WERI-Rb-1 (cell line): ENCODE data around the gene IMP3.
"Not testable (repeated sequence)": the region's sequence is repeated elsewhere in the genome, so short reads cannot be mapped to it uniquely, and the experiment has no call there.

ENCODE experiments used
- DNase-seq: peaks from one replicate; pipeline ENCODE4 v3.0.0-alpha.2; 2020
- H3K27ac ChIP-seq: fragments of 250-450 bp; sonication (Bioruptor Pico); 2 replicates; pipeline ENCODE4 v1.5.1; 2020; ENCODE audit warnings: mild to moderate bottlenecking, moderate library complexity
- H3K27me3 ChIP-seq: fragments of 250-450 bp; sonication (Bioruptor Pico); 2 replicates; pipeline ENCODE4 v1.5.1; 2021; ENCODE audit warnings: mild to moderate bottlenecking, low read depth, moderate library complexity; ENCODE audit not compliant: insufficient read depth, severe bottlenecking
- H3K36me3 ChIP-seq: fragments of 250-450 bp; sonication (Bioruptor Pico); 2 replicates; pipeline ENCODE4 v1.5.1; 2020; ENCODE audit warnings: mild to moderate bottlenecking, moderate library complexity
- H3K4me3 ChIP-seq: 2 replicates; pipeline ENCODE4 v1.5.1; 2011; ENCODE audit warnings: low read depth, mild to moderate bottlenecking, control low read depth, low read length
- H3K9me3 ChIP-seq: fragments of 250-450 bp; sonication (Bioruptor Pico); 2 replicates; pipeline ENCODE4 v1.5.1; 2021; ENCODE audit warnings: mild to moderate bottlenecking, moderate library complexity; ENCODE audit not compliant: severe bottlenecking
- TF ChIP-seq, protein P1 (sequence below): IDR thresholded peaks from 2 replicates; pipeline ENCODE4 v1.5.1; 2011; ENCODE audit warnings: low read depth, mild to moderate bottlenecking, control low read depth, inconsistent platforms, low read length

The IMP3 gene

GRCh38 chr15:75685195-75685594 is 45.2 kb upstream of the IMP3 start:
- no peaks in the 10 kb centered on the region for H3K27me3 ChIP-seq
- H3K27ac ChIP-seq: no peak overlapping the region
- no peak overlapping the region for H3K4me3 ChIP-seq
- TF ChIP-seq, protein P1, sequence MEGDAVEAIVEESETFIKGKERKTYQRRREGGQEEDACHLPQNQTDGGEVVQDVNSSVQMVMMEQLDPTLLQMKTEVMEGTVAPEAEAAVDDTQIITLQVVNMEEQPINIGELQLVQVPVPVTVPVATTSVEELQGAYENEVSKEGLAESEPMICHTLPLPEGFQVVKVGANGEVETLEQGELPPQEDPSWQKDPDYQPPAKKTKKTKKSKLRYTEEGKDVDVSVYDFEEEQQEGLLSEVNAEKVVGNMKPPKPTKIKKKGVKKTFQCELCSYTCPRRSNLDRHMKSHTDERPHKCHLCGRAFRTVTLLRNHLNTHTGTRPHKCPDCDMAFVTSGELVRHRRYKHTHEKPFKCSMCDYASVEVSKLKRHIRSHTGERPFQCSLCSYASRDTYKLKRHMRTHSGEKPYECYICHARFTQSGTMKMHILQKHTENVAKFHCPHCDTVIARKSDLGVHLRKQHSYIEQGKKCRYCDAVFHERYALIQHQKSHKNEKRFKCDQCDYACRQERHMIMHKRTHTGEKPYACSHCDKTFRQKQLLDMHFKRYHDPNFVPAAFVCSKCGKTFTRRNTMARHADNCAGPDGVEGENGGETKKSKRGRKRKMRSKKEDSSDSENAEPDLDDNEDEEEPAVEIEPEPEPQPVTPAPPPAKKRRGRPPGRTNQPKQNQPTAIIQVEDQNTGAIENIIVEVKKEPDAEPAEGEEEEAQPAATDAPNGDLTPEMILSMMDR: no peak
- peaks cover 67% of the 10 kb centered on the region for H3K36me3 ChIP-seq
- H3K9me3 ChIP-seq: no peaks in the 10 kb centered on the region
- no peak for DNase-seq

DNA sequence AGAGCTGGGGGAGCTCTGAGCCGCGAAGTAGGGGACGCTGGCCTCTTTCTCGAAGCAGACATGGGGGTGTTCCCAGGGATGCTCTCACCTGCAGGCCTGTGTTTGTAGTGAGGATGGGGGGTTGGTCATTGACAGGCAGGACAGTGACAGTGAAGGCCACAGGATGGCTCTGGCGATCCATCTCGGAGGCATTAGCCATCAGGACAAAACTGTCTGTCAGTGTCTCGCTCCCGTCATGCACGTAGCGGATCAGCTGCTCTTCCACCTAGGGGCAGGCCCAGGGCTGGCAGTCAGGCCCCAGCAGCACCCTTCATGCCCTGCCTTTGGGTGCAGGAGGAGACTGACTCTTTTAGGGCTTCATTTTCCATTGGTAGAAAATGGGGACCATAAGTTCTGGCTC is 44.6 kb upstream of the IMP3 start:
- TF ChIP-seq, protein P1: no peak
- H3K9me3 ChIP-seq: no peaks in the 10 kb centered on the region
- no peak for DNase-seq

DNA sequence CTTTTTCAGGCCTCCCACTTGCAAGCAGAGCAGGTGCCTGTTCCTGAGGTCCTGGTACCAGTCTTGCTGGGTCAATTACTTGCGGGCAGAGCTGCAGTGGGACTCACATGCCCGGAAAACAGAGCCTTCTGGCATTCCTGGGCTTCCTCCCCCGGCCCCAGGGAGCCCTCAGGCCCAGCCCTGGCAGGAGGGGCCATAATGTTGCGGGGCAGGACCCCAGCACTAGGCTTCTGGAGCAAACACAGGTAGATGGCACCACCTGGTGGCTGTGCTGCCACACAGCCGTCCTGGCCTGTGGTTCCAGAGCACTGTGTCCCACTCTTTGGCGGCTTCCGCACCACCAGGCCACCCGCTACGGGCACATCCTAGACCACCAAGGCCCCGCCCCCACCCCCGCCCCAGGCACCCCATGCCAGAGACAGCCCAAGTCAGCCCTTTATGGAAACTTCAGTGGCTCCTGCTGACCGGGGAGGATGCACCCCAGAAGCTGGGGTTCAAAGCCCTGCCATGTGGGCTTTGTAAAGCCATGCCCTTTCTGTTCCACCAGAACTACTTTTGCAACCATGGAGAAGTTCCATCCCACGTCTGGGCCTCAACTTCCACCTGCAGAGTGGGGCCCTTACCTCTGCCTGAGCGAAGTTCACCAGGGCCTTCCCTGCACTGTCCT is 43.8 kb upstream of the IMP3 start:
- not testable (repeated sequence) for H3K9me3 ChIP-seq, H3K4me3 ChIP-seq, H3K27me3 ChIP-seq, H3K27ac ChIP-seq
- TF ChIP-seq, protein P1: peak; percentile 85
- peaks cover 73% of the 10 kb centered on the region for H3K36me3 ChIP-seq
- DNase-seq: peak; percentile 66

More for the DNA sequence above, 44.6 kb upstream of the IMP3 start:
- no peak overlapping the region for H3K4me3 ChIP-seq
- H3K27me3 ChIP-seq: no peaks in the 10 kb centered on the region
- H3K27ac ChIP-seq: no peak overlapping the region
- H3K36me3 ChIP-seq: peaks cover 71% of the 10 kb centered on the region

DNA sequence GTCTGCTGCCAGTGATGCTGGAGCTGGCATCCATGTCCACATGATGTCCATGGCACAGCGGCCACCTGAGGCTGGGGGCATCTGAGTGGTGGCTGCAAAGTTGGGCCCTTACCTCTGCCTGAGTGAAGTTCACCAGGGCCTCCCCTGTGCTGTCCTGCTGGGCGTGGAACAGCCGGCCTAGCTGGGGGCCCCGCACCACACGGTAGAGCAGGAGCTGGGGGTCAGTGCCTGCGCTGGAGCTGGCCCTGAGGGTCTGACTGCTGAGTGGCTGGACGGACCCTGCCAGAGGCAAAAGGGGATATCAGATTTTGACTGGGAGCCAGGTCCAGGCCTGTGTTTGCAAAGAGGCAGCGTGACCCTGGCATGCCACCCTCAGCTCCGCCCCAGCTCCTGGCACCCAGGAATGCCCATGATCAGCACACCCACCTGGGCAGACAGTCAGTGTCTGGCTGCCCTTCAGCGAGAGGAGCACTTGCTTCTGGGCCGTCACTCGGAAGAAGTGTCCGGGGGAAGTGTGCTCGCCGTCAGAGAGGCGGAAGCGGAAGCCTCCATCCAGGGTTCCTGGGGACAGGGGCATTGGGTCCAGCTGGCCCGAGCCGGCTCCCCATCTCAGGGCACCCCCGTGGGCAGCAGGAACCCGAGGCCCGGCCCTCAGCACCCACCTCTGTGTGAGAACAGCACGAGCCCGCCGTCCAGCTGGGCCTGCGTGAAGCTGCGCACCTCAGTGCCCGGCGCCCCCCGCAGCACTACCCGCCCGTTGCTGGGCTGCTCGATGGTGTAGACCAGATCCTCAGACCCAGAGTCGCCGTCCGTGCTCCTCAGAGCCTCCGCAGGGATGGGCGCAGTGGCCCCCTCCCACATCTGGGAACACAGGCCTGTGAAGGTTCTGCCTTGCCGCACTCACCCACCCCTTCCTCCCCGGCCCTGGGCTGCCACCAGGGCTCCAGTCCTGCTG is 42.4 kb upstream of the IMP3 start:
- Histone ChIP-seq H3K4me3 (no peak overlapping the region), H3K27me3 (no peaks in the 10 kb centered on the region), H3K27ac (no peak overlapping the region), H3K36me3 (peaks cover 76% of the 10 kb centered on the region), H3K9me3 (no peaks in the 10 kb centered on the region)
- TF ChIP-seq, protein P1: no peak
- no peak for DNase-seq

DNA sequence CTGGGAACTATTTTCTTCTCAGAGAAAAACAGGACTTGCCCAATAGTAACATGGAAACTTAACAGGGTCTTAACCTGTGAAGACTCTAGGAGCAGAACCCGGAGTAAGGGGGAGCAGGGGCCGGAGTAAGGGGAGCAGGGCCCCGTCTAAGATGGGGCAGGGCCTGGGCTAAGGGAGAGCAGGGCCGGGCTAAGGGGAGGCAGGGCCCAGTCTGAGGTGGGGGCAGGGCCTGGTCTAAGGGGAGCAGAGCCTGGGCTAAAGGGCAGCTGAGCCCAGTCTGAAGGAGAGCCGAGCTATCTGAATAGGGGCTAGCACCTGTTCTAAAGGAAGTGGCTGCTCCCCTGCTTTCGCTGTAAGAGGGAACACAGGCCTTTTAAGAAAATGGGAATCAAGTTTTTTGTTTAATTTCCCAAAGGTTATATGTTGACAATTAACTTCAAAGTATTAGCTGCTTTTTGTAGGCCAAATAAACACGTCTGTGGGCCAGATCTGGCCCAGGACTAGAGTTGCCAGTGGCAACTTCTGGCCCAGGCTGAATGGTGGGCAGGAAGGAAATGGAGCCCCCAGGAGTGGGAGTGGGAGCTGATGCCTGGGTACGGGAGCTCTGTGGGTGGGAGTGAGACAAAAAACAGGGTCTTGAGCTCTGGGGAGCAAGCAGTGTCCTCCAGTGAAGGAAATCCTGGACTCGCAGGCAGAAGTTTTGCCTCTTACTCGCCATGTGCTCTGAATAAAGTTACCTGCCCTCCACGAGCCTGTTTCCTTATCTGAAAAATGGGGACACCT is 40.2 kb upstream of the IMP3 start:
- Histone ChIP-seq H3K36me3 (peaks cover 83% of the 10 kb centered on the region), H3K27me3 (no peaks in the 10 kb centered on the region), H3K4me3 (no peak overlapping the region), H3K9me3 (no peaks in the 10 kb centered on the region), H3K27ac (no peak overlapping the region)
- TF ChIP-seq, protein P1: no peak
- no peak for DNase-seq

- not testable (repeated sequence) for H3K27ac ChIP-seq, H3K27me3 ChIP-seq, H3K9me3 ChIP-seq, DNase-seq, H3K4me3 ChIP-seq
- peaks cover 70% of the 10 kb centered on the region for H3K36me3 ChIP-seq
Observed at GRCh38 chr15:75678324-75678690, 38.3 kb upstream of the IMP3 start.
